ENCODE results near the gene XG. TPM values are rescaled to one million over a fixed set of nuclear protein-coding genes. Genes with fewer than 3 reads are reported as not detected.

The XG gene
- total and polyA plus RNA-seq, 9 of the 15 experiments (the other 6 are each of a cell fraction or from before 2014, with no cell fraction given) = 0.03 to 0.12 TPM; not detected in 7

DNA sequence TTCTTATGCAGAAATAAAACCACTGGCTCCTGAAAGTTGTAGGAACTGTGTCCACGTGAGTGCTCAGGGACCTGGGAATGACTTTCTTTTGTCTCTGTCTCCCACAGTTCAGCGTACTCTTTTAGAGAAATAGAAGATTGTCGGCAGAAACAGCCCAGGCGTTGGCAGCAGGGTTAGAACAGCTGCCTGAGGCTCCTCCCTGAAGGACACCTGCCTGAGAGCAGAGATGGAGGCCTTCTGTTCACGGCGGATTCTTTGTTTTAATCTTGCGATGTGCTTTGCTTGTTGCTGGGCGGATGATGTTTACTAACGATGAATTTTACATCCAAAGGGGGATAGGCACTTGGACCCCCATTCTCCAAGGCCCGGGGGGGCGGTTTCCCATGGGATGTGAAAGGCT lies 11.2 kb upstream of the XG start:
- Histone ChIP-seq H3K9ac (ENCODE audit: insufficient read depth in 1 of 2, low read depth in 2 of 2, low read length in 2 of 2) (no peak overlapping the region), H3K27me3 (ENCODE audit: control insufficient read depth in 2 of 2, insufficient read depth in 2 of 2, low read length in 2 of 2) (no peaks in the 10 kb centered on the region), H3K4me2 (ENCODE audit: insufficient read depth, low read length) (no peak overlapping the region), H4K20me1 (replicated peaks; ENCODE audit: control insufficient read depth, insufficient read depth, low read length) (no peaks in the 10 kb centered on the region), H3K79me2 (ENCODE audit: control insufficient read depth, insufficient read depth, low read length) (no peaks in the 10 kb centered on the region), H3K9me3 (replicated peaks; ENCODE audit: control insufficient read depth, insufficient read depth, low read depth, low read length) (no peaks in the 10 kb centered on the region), H3K4me1 (replicated peaks in 1 of 2; ENCODE audit: control insufficient read depth in 2 of 2, insufficient read depth in 2 of 2, low read length in 2 of 2) (no peaks in the 10 kb centered on the region), H3K4me3 (no peak overlapping the region), H3K36me3 (ENCODE audit: control insufficient read depth, insufficient read depth, low read length) (no peaks in the 10 kb centered on the region), H3K27ac (ENCODE audit: extremely low read depth, low read depth, low read length) (no peak overlapping the region), H2AFZ (ENCODE audit: low read depth, low read length) (no peak overlapping the region), H3K9me1 (ENCODE audit: control insufficient read depth, insufficient read depth, low read length) (no peaks in the 10 kb centered on the region)
- ATAC-seq (no peak), FAIRE-seq (no peak), DNase-seq (ENCODE audit: extremely low read depth in 1 of 4, low spot score in 3 of 4) (no peak)
- in situ Hi-C loops (cut with MboI) = no loop called here
- POLR2A ChIA-PET = no interaction called here
- CTCF ChIA-PET (ENCODE audit: low intra/inter-chr PET ratio) = no interaction called here
- WGBS (ENCODE audit: insufficient coverage, low coverage, missing lambda C conversion rate) = 38% methylated on average over 11 of the region's 11 CpGs
- intact Hi-C loops (cut with micrococcal nuclease) = no loop called here
- no TSS peak for BruUV-seq (replicated peaks)
- TF ChIP-seq NFYB (IDR thresholded peaks at IDR 0.05; ENCODE audit: extremely low read depth, insufficient read length) = no peak
- no peak for TF ChIP-seq RBM14 (IDR thresholded peaks at IDR 0.05; ENCODE audit: borderline replicate concordance, insufficient read depth, low read depth, low read length)

DNA sequence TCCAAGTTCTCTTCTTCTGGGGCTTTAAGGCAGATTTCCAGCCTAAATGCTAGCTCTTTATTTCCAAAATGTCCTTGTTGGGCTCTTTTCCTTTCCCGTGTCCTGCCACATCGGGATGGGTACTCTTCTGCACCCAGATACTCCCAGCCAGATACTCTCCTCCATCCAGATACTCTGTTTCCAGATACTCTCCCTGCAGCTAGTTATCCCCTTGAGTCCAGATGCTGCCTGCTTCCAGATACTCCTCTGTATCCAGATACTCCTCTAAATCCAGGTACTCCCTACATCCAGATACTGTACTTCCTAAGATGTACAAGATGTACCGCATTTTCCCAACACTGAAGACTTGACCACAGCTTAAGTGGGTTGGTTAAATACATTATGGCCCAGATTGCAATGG lies 10.5 kb upstream of the XG start:
- ChIA-PET CTCF (ENCODE audit: low intra/inter-chr PET ratio) (no interaction called here), POLR2A (no interaction called here)
- Histone ChIP-seq H2AFZ (ENCODE audit: low read depth, low read length) (no peak overlapping the region), H3K4me3 (no peak overlapping the region), H4K20me1 (replicated peaks; ENCODE audit: control insufficient read depth, insufficient read depth, low read length) (no peaks in the 10 kb centered on the region), H3K27ac (ENCODE audit: extremely low read depth, low read depth, low read length) (no peak overlapping the region), H3K36me3 (ENCODE audit: control insufficient read depth, insufficient read depth, low read length) (no peaks in the 10 kb centered on the region), H3K9me1 (ENCODE audit: control insufficient read depth, insufficient read depth, low read length) (no peaks in the 10 kb centered on the region), H3K4me1 (replicated peaks in 1 of 2; ENCODE audit: control insufficient read depth in 2 of 2, insufficient read depth in 2 of 2, low read length in 2 of 2) (no peaks in the 10 kb centered on the region), H3K4me2 (ENCODE audit: insufficient read depth, low read length) (no peak overlapping the region), H3K27me3 (ENCODE audit: control insufficient read depth in 2 of 2, insufficient read depth in 2 of 2, low read length in 2 of 2) (no peaks in the 10 kb centered on the region), H3K9me3 (replicated peaks; ENCODE audit: control insufficient read depth, insufficient read depth, low read depth, low read length) (no peaks in the 10 kb centered on the region), H3K9ac (ENCODE audit: insufficient read depth in 1 of 2, low read depth in 2 of 2, low read length in 2 of 2) (no peak overlapping the region), H3K79me2 (ENCODE audit: control insufficient read depth, insufficient read depth, low read length) (no peaks in the 10 kb centered on the region)
- WGBS (ENCODE audit: insufficient coverage, low coverage, missing lambda C conversion rate) = 52% methylated on average over 3 of the region's 3 CpGs
- DNase-seq (ENCODE audit: extremely low read depth in 1 of 4, low spot score in 3 of 4) = no peak
- TF ChIP-seq CCNT2 (IDR thresholded peaks at IDR 0.05; ENCODE audit: borderline replicate concordance, extremely low read depth, insufficient read length, low read depth, low read length) (no peak), SRSF1 (IDR thresholded peaks at IDR 0.05; ENCODE audit: low read depth, low read length) (no peak), SRSF7 (optimal IDR thresholded peaks at IDR 0.05; ENCODE audit: low read depth, low read length) (no peak), ZBED1 (IDR thresholded peaks at IDR 0.05) (no peak), HIVEP1 (CRISPR knock-in tag; IDR thresholded peaks at IDR 0.05) (no peak), NBN (IDR thresholded peaks at IDR 0.05; ENCODE audit: low read depth) (no peak)
- TF ChIP-seq, protein P1, sequence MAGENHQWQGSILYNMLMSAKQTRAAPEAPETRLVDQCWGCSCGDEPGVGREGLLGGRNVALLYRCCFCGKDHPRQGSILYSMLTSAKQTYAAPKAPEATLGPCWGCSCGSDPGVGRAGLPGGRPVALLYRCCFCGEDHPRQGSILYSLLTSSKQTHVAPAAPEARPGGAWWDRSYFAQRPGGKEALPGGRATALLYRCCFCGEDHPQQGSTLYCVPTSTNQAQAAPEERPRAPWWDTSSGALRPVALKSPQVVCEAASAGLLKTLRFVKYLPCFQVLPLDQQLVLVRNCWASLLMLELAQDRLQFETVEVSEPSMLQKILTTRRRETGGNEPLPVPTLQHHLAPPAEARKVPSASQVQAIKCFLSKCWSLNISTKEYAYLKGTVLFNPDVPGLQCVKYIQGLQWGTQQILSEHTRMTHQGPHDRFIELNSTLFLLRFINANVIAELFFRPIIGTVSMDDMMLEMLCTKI (IDR thresholded peaks at IDR 0.05; ENCODE audit: partially characterized antibody) = no peak
- TF ChIP-seq, protein P2, sequence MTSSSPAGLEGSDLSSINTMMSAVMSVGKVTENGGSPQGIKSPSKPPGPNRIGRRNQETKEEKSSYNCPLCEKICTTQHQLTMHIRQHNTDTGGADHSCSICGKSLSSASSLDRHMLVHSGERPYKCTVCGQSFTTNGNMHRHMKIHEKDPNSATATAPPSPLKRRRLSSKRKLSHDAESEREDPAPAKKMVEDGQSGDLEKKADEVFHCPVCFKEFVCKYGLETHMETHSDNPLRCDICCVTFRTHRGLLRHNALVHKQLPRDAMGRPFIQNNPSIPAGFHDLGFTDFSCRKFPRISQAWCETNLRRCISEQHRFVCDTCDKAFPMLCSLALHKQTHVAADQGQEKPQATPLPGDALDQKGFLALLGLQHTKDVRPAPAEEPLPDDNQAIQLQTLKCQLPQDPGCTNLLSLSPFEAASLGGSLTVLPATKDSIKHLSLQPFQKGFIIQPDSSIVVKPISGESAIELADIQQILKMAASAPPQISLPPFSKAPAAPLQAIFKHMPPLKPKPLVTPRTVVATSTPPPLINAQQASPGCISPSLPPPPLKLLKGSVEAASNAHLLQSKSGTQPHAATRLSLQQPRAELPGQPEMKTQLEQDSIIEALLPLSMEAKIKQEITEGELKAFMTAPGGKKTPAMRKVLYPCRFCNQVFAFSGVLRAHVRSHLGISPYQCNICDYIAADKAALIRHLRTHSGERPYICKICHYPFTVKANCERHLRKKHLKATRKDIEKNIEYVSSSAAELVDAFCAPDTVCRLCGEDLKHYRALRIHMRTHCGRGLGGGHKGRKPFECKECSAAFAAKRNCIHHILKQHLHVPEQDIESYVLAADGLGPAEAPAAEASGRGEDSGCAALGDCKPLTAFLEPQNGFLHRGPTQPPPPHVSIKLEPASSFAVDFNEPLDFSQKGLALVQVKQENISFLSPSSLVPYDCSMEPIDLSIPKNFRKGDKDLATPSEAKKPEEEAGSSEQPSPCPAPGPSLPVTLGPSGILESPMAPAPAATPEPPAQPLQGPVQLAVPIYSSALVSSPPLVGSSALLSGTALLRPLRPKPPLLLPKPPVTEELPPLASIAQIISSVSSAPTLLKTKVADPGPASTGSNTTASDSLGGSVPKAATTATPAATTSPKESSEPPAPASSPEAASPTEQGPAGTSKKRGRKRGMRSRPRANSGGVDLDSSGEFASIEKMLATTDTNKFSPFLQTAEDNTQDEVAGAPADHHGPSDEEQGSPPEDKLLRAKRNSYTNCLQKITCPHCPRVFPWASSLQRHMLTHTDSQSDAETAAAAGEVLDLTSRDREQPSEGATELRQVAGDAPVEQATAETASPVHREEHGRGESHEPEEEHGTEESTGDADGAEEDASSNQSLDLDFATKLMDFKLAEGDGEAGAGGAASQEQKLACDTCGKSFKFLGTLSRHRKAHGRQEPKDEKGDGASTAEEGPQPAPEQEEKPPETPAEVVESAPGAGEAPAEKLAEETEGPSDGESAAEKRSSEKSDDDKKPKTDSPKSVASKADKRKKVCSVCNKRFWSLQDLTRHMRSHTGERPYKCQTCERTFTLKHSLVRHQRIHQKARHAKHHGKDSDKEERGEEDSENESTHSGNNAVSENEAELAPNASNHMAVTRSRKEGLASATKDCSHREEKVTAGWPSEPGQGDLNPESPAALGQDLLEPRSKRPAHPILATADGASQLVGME (CRISPR knock-in tag; IDR thresholded peaks at IDR 0.05) = no peak
- intact Hi-C loops (cut with micrococcal nuclease) (no loop called here), in situ Hi-C loops (cut with MboI) (no loop called here)
- ATAC-seq = no peak
- BruUV-seq (replicated peaks) = no TSS peak
- no peak for FAIRE-seq
